ENCODE data around the gene INTS13.

Gene INTS13

DNA sequence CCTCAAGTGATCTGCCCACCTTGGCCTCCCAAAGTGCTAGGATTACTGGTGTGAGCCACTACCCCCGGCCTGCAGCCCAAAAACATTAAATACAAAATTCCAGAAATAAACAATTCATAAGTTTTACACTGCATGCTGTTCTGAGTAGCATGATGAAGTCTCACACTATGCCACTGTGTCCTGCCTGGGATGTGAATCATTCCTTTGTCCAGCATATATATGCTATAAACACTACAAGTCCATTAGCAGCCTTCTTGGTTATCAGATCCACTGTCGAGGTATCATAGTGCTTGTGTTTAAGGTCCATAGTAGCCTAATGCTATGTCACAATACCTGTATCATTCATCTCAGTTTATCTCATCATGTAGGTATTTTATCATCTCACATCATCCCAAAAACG is 15.9 kb downstream of the INTS13 start:
- Histone ChIP-seq H3K27me3 (ENCODE audit: insufficient read depth, low read length) (no peaks in the 10 kb centered on the region), H3K4me2 (ENCODE audit: low read length) (no peak overlapping the region), H3K27ac (ENCODE audit: low read depth, low read length) (no peak overlapping the region), H3K23ac (ENCODE audit: low read length) (no peak overlapping the region), H2AK5ac (ENCODE audit: low read length) (no peak overlapping the region), H2BK12ac (ENCODE audit: low read length) (no peak overlapping the region), H4K8ac (ENCODE audit: low read depth, low read length) (no peak overlapping the region), H2BK120ac (ENCODE audit: insufficient read depth, low read length, poor library complexity) (no peak overlapping the region), H4K91ac (ENCODE audit: low read depth, low read length) (no peak overlapping the region), H2AFZ (ENCODE audit: insufficient read depth, low read length, poor library complexity) (no peak overlapping the region), H4K12ac (ENCODE audit: low read depth, low read length) (no peak overlapping the region), H3K4me1 (ENCODE audit: control insufficient read depth in 1 of 2, insufficient read depth in 2 of 2, low read length in 2 of 2) (no peaks in the 10 kb centered on the region), H3K79me1 (ENCODE audit: low read length) (no peaks in the 10 kb centered on the region), H3K4ac (ENCODE audit: low read depth, low read length) (no peak overlapping the region), H3K9ac (ENCODE audit: low read length) (no peak overlapping the region), H3K4me3 (ENCODE audit: low read depth, low read length) (no peak overlapping the region), H3K79me2 (ENCODE audit: control insufficient read depth, insufficient read depth, low read length, poor library complexity) (no peaks in the 10 kb centered on the region), H3K18ac (ENCODE audit: low read length) (no peak overlapping the region), H2BK5ac (ENCODE audit: low read depth, low read length, poor library complexity) (no peak overlapping the region), H3K36me3 (ENCODE audit: control insufficient read depth in 1 of 2, insufficient read depth in 2 of 2, low read length in 2 of 2) (peaks cover 3 to 4% of the 10 kb centered on the region in 2 experiments), H3K9me3 (ENCODE audit: insufficient read depth, low read depth, low read length) (no peaks in the 10 kb centered on the region), H3K14ac (ENCODE audit: low read length) (no peak overlapping the region)
- peak in 1 of 2 donors; percentile 59 for DNase-seq
- WGBS (ENCODE audit: extremely low coverage, insufficient coverage, insufficient read length) = no CpG with 5 or more reads among the region's 3 CpGs

DNA sequence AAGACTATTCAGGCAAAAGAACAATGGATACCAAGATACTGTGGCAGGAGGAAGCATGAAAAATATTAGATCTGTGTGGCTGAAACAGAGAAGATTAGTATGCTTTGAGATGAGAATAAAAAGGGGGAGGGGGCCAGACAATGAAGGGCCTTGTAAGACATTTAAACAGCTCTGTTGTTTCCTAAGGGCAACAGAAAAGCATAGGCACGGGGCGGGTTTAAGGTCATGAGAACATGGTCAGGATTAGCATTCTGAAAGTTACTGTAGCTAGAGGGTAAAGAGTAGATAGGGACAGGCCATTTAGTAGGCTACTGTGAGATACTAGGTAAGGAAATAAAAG is 18.6 kb downstream of the INTS13 start:
- Histone ChIP-seq H4K12ac (ENCODE audit: low read depth, low read length) (no peak overlapping the region), H3K4me1 (ENCODE audit: control insufficient read depth in 1 of 2, insufficient read depth in 2 of 2, low read length in 2 of 2) (no peaks in the 10 kb centered on the region), H2AK5ac (ENCODE audit: low read length) (no peak overlapping the region), H3K36me3 (ENCODE audit: control insufficient read depth in 1 of 2, insufficient read depth in 2 of 2, low read length in 2 of 2) (peaks cover 0 to 4% of the 10 kb centered on the region in 2 experiments), H2BK12ac (ENCODE audit: low read length) (no peak overlapping the region), H3K4me2 (ENCODE audit: low read length) (no peak overlapping the region), H2BK120ac (ENCODE audit: insufficient read depth, low read length, poor library complexity) (no peak overlapping the region), H3K79me2 (ENCODE audit: control insufficient read depth, insufficient read depth, low read length, poor library complexity) (no peaks in the 10 kb centered on the region), H3K27me3 (ENCODE audit: insufficient read depth, low read length) (no peaks in the 10 kb centered on the region), H3K9me3 (ENCODE audit: insufficient read depth, low read depth, low read length) (no peaks in the 10 kb centered on the region), H3K14ac (ENCODE audit: low read length) (no peak overlapping the region), H3K18ac (ENCODE audit: low read length) (no peak overlapping the region), H3K4me3 (ENCODE audit: low read depth, low read length) (no peak overlapping the region), H4K91ac (ENCODE audit: low read depth, low read length) (no peak overlapping the region), H3K4ac (ENCODE audit: low read depth, low read length) (no peak overlapping the region), H3K27ac (ENCODE audit: low read depth, low read length) (no peak overlapping the region), H4K8ac (ENCODE audit: low read depth, low read length) (no peak overlapping the region), H3K9ac (ENCODE audit: low read length) (no peak overlapping the region), H3K23ac (ENCODE audit: low read length) (no peak overlapping the region), H2AFZ (ENCODE audit: insufficient read depth, low read length, poor library complexity) (no peak overlapping the region), H2BK5ac (ENCODE audit: low read depth, low read length, poor library complexity) (no peak overlapping the region), H3K79me1 (ENCODE audit: low read length) (no peaks in the 10 kb centered on the region)
- no peak for DNase-seq
- WGBS (ENCODE audit: extremely low coverage, insufficient coverage, insufficient read length) = no CpG with 5 or more reads among the region's 2 CpGs

DNA sequence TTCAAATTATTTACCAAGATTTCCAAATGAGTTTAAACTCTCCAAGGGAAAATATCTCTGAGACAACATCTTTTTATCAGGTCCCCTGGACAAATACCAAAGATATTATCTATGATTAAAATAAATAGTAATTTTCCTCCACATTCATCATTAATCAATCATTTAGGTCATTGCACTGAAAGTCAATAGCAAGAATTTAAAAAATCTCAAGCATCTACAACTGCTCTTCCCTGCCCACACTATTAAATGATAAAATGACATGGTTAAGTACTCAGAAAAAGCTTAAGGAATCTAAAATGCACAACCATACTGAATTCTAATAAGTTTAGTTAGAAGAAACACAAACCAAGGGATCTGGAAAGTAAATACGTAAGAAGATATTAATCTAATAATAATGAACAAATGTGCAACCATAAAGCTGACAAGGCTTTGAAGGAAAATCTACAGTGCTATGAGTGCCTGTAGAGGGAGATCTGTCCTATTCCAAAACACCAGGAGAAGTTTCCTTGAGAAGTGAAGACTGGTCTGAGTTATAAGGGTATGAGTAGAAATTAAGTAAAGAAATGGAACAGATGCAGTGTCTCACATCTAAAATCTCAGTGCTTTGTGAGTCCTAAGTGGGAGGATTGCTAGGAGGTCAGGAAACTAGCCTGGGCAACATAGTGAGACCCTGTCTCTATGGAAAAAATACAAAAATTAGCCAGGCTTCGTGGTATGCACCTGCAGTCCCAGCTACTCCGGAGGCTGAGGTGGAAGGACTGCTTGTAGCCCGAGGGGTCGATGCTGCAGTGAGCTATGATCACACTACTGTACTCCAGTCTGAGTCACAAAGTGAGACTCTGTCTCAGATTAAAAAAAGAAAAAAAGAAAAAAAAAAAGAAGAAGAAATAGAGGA is 19.2 kb downstream of the INTS13 start:
- peaks cover 0 to 3% of the 10 kb centered on the region in 2 experiments for H3K36me3 ChIP-seq (ENCODE audit: control insufficient read depth in 1 of 2, insufficient read depth in 2 of 2, low read length in 2 of 2)

DNA sequence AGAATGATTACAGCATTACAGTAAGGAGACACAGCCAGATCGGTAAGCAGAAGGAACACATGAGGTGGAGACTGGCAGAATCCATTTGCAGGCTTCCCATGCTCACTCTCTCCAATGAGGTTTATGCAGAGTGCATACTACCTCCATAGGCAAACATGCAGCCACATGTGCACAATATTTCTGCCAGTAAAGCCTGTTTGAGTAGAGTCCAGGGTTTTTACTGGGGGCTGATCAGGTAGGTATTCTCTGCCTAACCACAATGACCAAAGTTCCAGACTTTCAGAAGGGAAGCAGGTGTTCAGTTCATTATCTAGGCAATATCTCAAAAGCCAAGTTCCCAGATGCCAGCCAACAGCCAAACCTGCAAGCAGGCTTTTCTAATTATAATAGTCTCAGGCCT is 31.1 kb downstream of the INTS13 start:
- H3K4ac ChIP-seq (ENCODE audit: low read depth, low read length) = no peak overlapping the region
- H3K36me3 ChIP-seq (ENCODE audit: control insufficient read depth in 1 of 2, insufficient read depth in 2 of 2, low read length in 2 of 2) = peaks cover 5 to 6% of the 10 kb centered on the region in 2 experiments
- H2BK120ac ChIP-seq (ENCODE audit: insufficient read depth, low read length, poor library complexity) = no peak overlapping the region
- no peak for DNase-seq
- H4K8ac ChIP-seq (ENCODE audit: low read depth, low read length) = no peak overlapping the region
- no peak overlapping the region for H2BK12ac ChIP-seq (ENCODE audit: low read length)
- no peaks in the 10 kb centered on the region for H3K27me3 ChIP-seq (ENCODE audit: insufficient read depth, low read length)
- no peak overlapping the region for H3K14ac ChIP-seq (ENCODE audit: low read length)
- H3K4me1 ChIP-seq (ENCODE audit: control insufficient read depth in 1 of 2, insufficient read depth in 2 of 2, low read length in 2 of 2) = no peaks in the 10 kb centered on the region
- H3K23ac ChIP-seq (ENCODE audit: low read length) = no peak overlapping the region
- no peaks in the 10 kb centered on the region for H3K79me2 ChIP-seq (ENCODE audit: control insufficient read depth, insufficient read depth, low read length, poor library complexity)
- H3K79me1 ChIP-seq (ENCODE audit: low read length) = no peaks in the 10 kb centered on the region
- no peak overlapping the region for H2BK5ac ChIP-seq (ENCODE audit: low read depth, low read length, poor library complexity)
- H3K18ac ChIP-seq (ENCODE audit: low read length) = no peak overlapping the region
- no peak overlapping the region for H4K91ac ChIP-seq (ENCODE audit: low read depth, low read length)
- H2AFZ ChIP-seq (ENCODE audit: insufficient read depth, low read length, poor library complexity) = no peak overlapping the region
- H3K9me3 ChIP-seq (ENCODE audit: insufficient read depth, low read depth, low read length) = no peaks in the 10 kb centered on the region
- H3K4me2 ChIP-seq (ENCODE audit: low read length) = no peak overlapping the region
- no peak overlapping the region for H4K12ac ChIP-seq (ENCODE audit: low read depth, low read length)
- H3K9ac ChIP-seq (ENCODE audit: low read length) = no peak overlapping the region
- no CpG with 5 or more reads among the region's 1 CpG for WGBS (ENCODE audit: extremely low coverage, insufficient coverage, insufficient read length)
- H3K27ac ChIP-seq (ENCODE audit: low read depth, low read length) = no peak overlapping the region
- H2AK5ac ChIP-seq (ENCODE audit: low read length) = no peak overlapping the region
- no peak overlapping the region for H3K4me3 ChIP-seq (ENCODE audit: low read depth, low read length)

More for the DNA sequence above, 19.2 kb downstream of the INTS13 start:
- Histone ChIP-seq H3K27ac (ENCODE audit: low read depth, low read length) (peak overlapping the region; percentile 49), H3K4ac (ENCODE audit: low read depth, low read length) (no peak overlapping the region), H3K79me1 (ENCODE audit: low read length) (no peaks in the 10 kb centered on the region), H3K4me3 (ENCODE audit: low read depth, low read length) (no peak overlapping the region), H3K4me1 (ENCODE audit: control insufficient read depth in 1 of 2, insufficient read depth in 2 of 2, low read length in 2 of 2) (no peaks in the 10 kb centered on the region), H2BK5ac (ENCODE audit: low read depth, low read length, poor library complexity) (no peak overlapping the region), H4K91ac (ENCODE audit: low read depth, low read length) (no peak overlapping the region), H3K23ac (ENCODE audit: low read length) (no peak overlapping the region), H3K79me2 (ENCODE audit: control insufficient read depth, insufficient read depth, low read length, poor library complexity) (no peaks in the 10 kb centered on the region), H3K9me3 (ENCODE audit: insufficient read depth, low read depth, low read length) (no peaks in the 10 kb centered on the region), H2AFZ (ENCODE audit: insufficient read depth, low read length, poor library complexity) (no peak overlapping the region), H2AK5ac (ENCODE audit: low read length) (no peak overlapping the region), H3K27me3 (ENCODE audit: insufficient read depth, low read length) (no peaks in the 10 kb centered on the region), H3K4me2 (ENCODE audit: low read length) (no peak overlapping the region), H3K14ac (ENCODE audit: low read length) (no peak overlapping the region), H2BK120ac (ENCODE audit: insufficient read depth, low read length, poor library complexity) (no peak overlapping the region), H3K9ac (ENCODE audit: low read length) (no peak overlapping the region), H2BK12ac (ENCODE audit: low read length) (no peak overlapping the region), H3K18ac (ENCODE audit: low read length) (no peak overlapping the region), H4K8ac (ENCODE audit: low read depth, low read length) (no peak overlapping the region), H4K12ac (ENCODE audit: low read depth, low read length) (no peak overlapping the region)
- WGBS (ENCODE audit: extremely low coverage, insufficient coverage, insufficient read length) = no CpG with 5 or more reads among the region's 5 CpGs
- DNase-seq = peak; percentile 52 to 68
